Endothelial cell of umbilical vein (primary cell): ENCODE results near the gene RESP18. TPM values are rescaled to one million over a fixed set of nuclear protein-coding genes. Genes with fewer than 3 reads are reported as not detected.

Source experiments
- BruUV-seq: library from RNA; stranded (reverse); fragments of 400-500 nt; replicated peaks from 2 replicates; lab custom pipeline; 2021; lab: Mats Ljungman, UMichigan
- CTCF ChIA-PET: fragments of 300-600, 350-600 bp; sonication (Branson Sonifier 250); formaldehyde crosslinking; loops from one replicate; lab custom pipeline; 2021; ENCODE audit warnings: antibody characterized with exemption, inconsistent platforms; lab: Charles Lee
- POLR2A ChIA-PET: fragments of 300-600, 350-600 bp; sonication (Branson Sonifier 250); formaldehyde crosslinking; loops from one replicate; lab custom pipeline; 2021; ENCODE audit warnings: antibody characterized with exemption, inconsistent platforms; lab: Charles Lee
- DNase-seq: peaks from one replicate; pipeline ENCODE4 v3.0.0-alpha.2; 2011; ENCODE audit warnings: low read depth, low spot score
- FAIRE-seq: peaks from 2 replicates; lab custom pipeline; 2011; peaks lifted over from hg19 to GRCh38; lab: Jason Lieb, UNC
- H2AFZ ChIP-seq: 2 replicates; pipeline ENCODE4 v1.6.0; 2012; ENCODE audit warnings: low read depth, low read length, control low read depth, inconsistent platforms
- H3K27ac ChIP-seq: 2 replicates; pipeline ENCODE4 v1.5.1; 2011; ENCODE audit warnings: low read depth, mild to moderate bottlenecking, control low read depth, low read length, moderate library complexity; ENCODE audit not compliant: insufficient read depth
- H3K27me3 ChIP-seq, 2 experiments: 2 replicates each; pipeline versions ENCODE4 v1.6.0 to v1.6.1; 2011; ENCODE audit warnings: low read length in 2 of 2, mixed read lengths in 1 of 2; ENCODE audit not compliant: control insufficient read depth in 2 of 2, insufficient read depth in 2 of 2
- H3K36me3 ChIP-seq, 2 experiments: 2 replicates in 1 of 2; 3 replicates in 1 of 2; pipeline ENCODE4 v1.5.1; 2011; ENCODE audit warnings: low read length in 2 of 2, mild to moderate bottlenecking in 1 of 2, moderate library complexity in 1 of 2; ENCODE audit not compliant: control insufficient read depth in 2 of 2, insufficient read depth in 2 of 2; ENCODE audit errors: extremely low read depth in 1 of 2
- H3K4me1 ChIP-seq: 3 replicates; pipeline ENCODE4 v1.5.1; 2011; ENCODE audit warnings: mild to moderate bottlenecking, low read length; ENCODE audit not compliant: control insufficient read depth, insufficient read depth; ENCODE audit errors: extremely low read depth
- H3K4me2 ChIP-seq: 2 replicates; pipeline ENCODE4 v1.6.1; 2011; ENCODE audit warnings: low read length, control low read depth, mixed read lengths; ENCODE audit not compliant: insufficient read depth
- H3K4me3 ChIP-seq, 3 experiments: fragments of 200-600 bp in 1 of 3; sonication (generic), shearing (Covaris generic) in 1 of 3; replicated peaks in 1 of 3; 2 replicates each; pipeline ENCODE4 v1.5.1; 2011 to 2016; ENCODE audit warnings: control low read depth in 3 of 3, low read length in 3 of 3, mild to moderate bottlenecking in 2 of 3, inconsistent platforms in 1 of 3, low read depth in 1 of 3, moderate library complexity in 1 of 3; ENCODE audit not compliant: insufficient read depth in 1 of 3
- H3K79me2 ChIP-seq: 2 replicates; pipeline ENCODE4 v1.6.0; 2012; ENCODE audit warnings: low read length, inconsistent platforms; ENCODE audit not compliant: control insufficient read depth, insufficient read depth
- H3K9ac ChIP-seq: replicated peaks from 2 replicates; pipeline ENCODE3; 2011; ENCODE audit warnings: low read length, control low read depth; ENCODE audit not compliant: insufficient read depth; ENCODE audit errors: extremely low read depth
- H3K9me1 ChIP-seq: replicated peaks from 3 replicates; pipeline ENCODE4 v1.6.0; 2011; ENCODE audit warnings: mild to moderate bottlenecking, low read length; ENCODE audit not compliant: control insufficient read depth, insufficient read depth; ENCODE audit errors: extremely low read depth
- H3K9me3 ChIP-seq: replicated peaks from 2 replicates; pipeline ENCODE4 v1.5.1; 2012; ENCODE audit warnings: low read length, inconsistent platforms; ENCODE audit not compliant: control insufficient read depth, insufficient read depth
- H4K20me1 ChIP-seq: replicated peaks from 2 replicates; pipeline ENCODE3; 2011; ENCODE audit warnings: mild to moderate bottlenecking, low read length; ENCODE audit not compliant: control insufficient read depth, insufficient read depth; ENCODE audit errors: extremely low read depth
- EZH2 ChIP-seq: IDR thresholded peaks from 2 replicates; pipeline ENCODE4 v1.6.1; 2012; ENCODE audit warnings: borderline replicate concordance, low read depth, mild to moderate bottlenecking, moderate library complexity, low read length, inconsistent platforms; ENCODE audit not compliant: severe bottlenecking
- dilution Hi-C: fragments of 300-500 bp; cut with MboI; formaldehyde crosslinking; loops from one replicate; pipeline ENCODE4 v1.15.0; 2019; ENCODE audit warnings: low sequenced_read_pairs; ENCODE audit not compliant: extremely low pct_ligation_motif_present
- intact Hi-C: fragments of 100-400 bp; cut with micrococcal nuclease; formaldehyde crosslinking; loops from one replicate; pipeline ENCODE4 v1.10.0; 2022
- polyA plus RNA-seq, 4 experiments: library from polyadenylated mRNA; depleted of rRNA in 3 of 4; stranded (reverse) in 3 of 4; unstranded in 1 of 4; fragments of >200 nt; gene quantifications; 2 replicates each; pipeline versions ENCODE4 v1.2.1 to v1.2.3, GENCODE V29; 2011 to 2012; ENCODE audit warnings: missing spikeins in 1 of 4
- total RNA-seq: library from RNA; stranded (reverse); gene quantifications from 2 replicates; pipeline ENCODE4 v1.2.3, GENCODE V29; 2021
- TF ChIP-seq, protein P1 (sequence below), 2 donors: IDR thresholded peaks; 1 replicate in 1 of 2; 2 replicates in 1 of 2; pipeline ENCODE4 v1.5.1; 2011; ENCODE audit warnings: low read length in 2 of 2, mild to moderate bottlenecking in 2 of 2, moderate library complexity in 2 of 2, control low read depth in 1 of 2, inconsistent platforms in 1 of 2, low read depth in 1 of 2; ENCODE audit not compliant: insufficient read depth in 1 of 2; ENCODE audit errors: extremely low read depth in 1 of 2

RESP18 gene
- total and polyA plus RNA-seq, 2 donors (not counting 3 experiments of a cell fraction or from before 2014, with no cell fraction given), result not detected

DNA sequence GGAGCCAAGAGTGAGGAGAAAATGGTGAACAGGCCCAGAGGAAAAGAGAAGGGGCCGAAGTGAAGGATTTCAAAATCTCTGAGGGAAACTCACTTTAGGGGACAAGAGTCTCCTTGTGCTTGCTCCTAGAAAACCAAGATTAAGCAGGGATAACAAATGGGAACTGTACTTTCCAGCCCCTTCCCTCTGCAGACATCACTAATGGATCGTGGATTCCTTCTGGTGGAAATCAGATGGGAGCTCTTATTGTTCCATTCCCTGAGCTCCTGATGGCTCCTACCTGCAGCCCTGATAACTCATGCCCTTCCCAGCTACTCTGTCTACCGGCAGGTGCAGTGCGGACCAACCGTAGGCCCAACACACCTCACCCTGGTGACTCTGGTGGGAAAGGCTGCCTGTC, 20.6 kb upstream of the RESP18 start:
- H4K20me1 ChIP-seq, result no peaks in the 10 kb centered on the region
- H3K9me1 ChIP-seq, result no peaks in the 10 kb centered on the region
- H3K4me2 ChIP-seq, result no peak overlapping the region
- dilution Hi-C loops, result no loop called here
- no peak overlapping the region for H2AFZ ChIP-seq
- H3K36me3 ChIP-seq, result no peaks in the 10 kb centered on the region
- ChIA-PET CTCF (interaction anchor here (1.0 to 1.8 kb wide), 3 partner anchors 16 to 183 kb away, joined by 3 to 4 read pairs (median 3); partner anchors contain the start of gene RESP18), POLR2A (interaction anchor here (0.7 kb wide), 1 partner anchor 157 kb away, joined by 3 read pairs; no protein-coding TSS in a partner anchor)
- H3K79me2 ChIP-seq, result no peaks in the 10 kb centered on the region
- intact Hi-C loops, result no loop called here
- H3K9ac ChIP-seq, result no peak overlapping the region
- TF ChIP-seq, protein P1, sequence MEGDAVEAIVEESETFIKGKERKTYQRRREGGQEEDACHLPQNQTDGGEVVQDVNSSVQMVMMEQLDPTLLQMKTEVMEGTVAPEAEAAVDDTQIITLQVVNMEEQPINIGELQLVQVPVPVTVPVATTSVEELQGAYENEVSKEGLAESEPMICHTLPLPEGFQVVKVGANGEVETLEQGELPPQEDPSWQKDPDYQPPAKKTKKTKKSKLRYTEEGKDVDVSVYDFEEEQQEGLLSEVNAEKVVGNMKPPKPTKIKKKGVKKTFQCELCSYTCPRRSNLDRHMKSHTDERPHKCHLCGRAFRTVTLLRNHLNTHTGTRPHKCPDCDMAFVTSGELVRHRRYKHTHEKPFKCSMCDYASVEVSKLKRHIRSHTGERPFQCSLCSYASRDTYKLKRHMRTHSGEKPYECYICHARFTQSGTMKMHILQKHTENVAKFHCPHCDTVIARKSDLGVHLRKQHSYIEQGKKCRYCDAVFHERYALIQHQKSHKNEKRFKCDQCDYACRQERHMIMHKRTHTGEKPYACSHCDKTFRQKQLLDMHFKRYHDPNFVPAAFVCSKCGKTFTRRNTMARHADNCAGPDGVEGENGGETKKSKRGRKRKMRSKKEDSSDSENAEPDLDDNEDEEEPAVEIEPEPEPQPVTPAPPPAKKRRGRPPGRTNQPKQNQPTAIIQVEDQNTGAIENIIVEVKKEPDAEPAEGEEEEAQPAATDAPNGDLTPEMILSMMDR (IDR thresholded peaks at IDR 0.05; ENCODE audit: extremely low read depth in 1 of 2, insufficient read depth in 1 of 2, low read depth in 1 of 2, low read length in 2 of 2), result no peak
- no peaks in the 10 kb centered on the region for H3K4me1 ChIP-seq
- no peak for FAIRE-seq
- H3K4me3 ChIP-seq, result no peak overlapping the region
- DNase-seq, result no peak
- H3K27me3 ChIP-seq, result peaks cover 10 to 13% of the 10 kb centered on the region in 2 experiments
- BruUV-seq, result no TSS peak
- no peaks in the 10 kb centered on the region for H3K9me3 ChIP-seq
- H3K27ac ChIP-seq, result no peak overlapping the region

DNA sequence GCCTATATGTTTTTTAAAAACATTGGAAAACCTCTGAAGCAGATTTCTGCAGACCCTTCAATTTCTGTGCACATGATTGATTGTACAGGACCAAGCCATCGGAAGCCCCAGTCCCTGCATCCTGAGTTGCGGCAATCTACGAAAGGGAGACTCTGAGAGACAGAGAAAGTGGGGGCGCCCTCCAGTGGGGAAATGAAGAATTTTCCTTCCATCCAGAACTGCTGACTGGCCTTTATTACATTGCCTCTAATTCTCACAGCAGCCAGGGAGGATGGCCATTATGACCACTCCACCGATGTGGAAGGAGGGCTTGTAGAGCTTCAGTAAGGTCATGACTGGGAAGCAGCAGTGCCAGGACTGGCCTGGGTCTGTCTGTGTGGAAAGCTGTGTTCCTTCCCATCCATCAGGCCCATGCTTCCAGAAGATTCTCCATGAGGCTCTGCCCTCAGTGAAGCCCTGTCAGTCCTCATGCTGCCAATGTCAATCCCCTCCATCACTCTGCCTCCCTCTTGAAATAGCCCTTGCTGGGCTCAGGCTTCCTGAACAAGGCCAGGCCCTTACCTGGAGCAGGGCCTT, 20.0 kb upstream of the RESP18 start:
- no peak overlapping the region for H3K4me2 ChIP-seq
- DNase-seq, result peak; percentile 59
- TF ChIP-seq EZH2, result no peak
- TF ChIP-seq, protein P1 (IDR thresholded peaks at IDR 0.05; ENCODE audit: extremely low read depth in 1 of 2, insufficient read depth in 1 of 2, low read depth in 1 of 2, low read length in 2 of 2), result peak; percentile 60 to 72
- no peak overlapping the region for H3K27ac ChIP-seq
- H2AFZ ChIP-seq, result no peak overlapping the region
- H3K79me2 ChIP-seq, result no peaks in the 10 kb centered on the region
- CTCF ChIA-PET, result interaction anchor here (1.0 to 1.6 kb wide), 3 partner anchors 20 to 194 kb away, joined by 3 read pairs; partner anchors contain the start of gene RESP18
- H3K9me1 ChIP-seq, result no peaks in the 10 kb centered on the region
- no peaks in the 10 kb centered on the region for H3K9me3 ChIP-seq
- no peaks in the 10 kb centered on the region for H3K36me3 ChIP-seq
- BruUV-seq, result no TSS peak
- no peaks in the 10 kb centered on the region for H4K20me1 ChIP-seq
- no peak overlapping the region for H3K9ac ChIP-seq
- POLR2A ChIA-PET, result no interaction called here
- H3K4me3 ChIP-seq, result no peak overlapping the region
- dilution Hi-C loops, result no loop called here
- intact Hi-C loops, result loop anchor here (1.0 kb wide), 1 partner anchor 192 kb away; the partner anchor contains the start of gene NHEJ1
- peaks cover 6 to 8% of the 10 kb centered on the region in 2 experiments for H3K27me3 ChIP-seq
- FAIRE-seq, result peak; percentile 82
- H3K4me1 ChIP-seq, result no peaks in the 10 kb centered on the region
